ENCODE data around the gene MLX. TPM values are rescaled to one million over a fixed set of nuclear protein-coding genes. Genes with fewer than 3 reads are reported as not detected.

Gene MLX
- total and polyA plus RNA-seq, 2 experiments from 2014 or later: 30.8 to 37.0 TPM

GRCh38 chr17:42565523-42566214 is 1.2 kb upstream of the MLX start:
- no peak overlapping the region for H3K4me3 ChIP-seq
- WGBS, 2 experiments (ENCODE audit: low coverage in 1 of 2, low lambda C conversion rate in 2 of 2, missing lambda C conversion rate in 2 of 2): 90% methylated on average over 16 of the region's 16 CpGs
- H3F3A ChIP-seq (ENCODE audit: insufficient read depth): 0 out of 2 replicates have a peak, but pooled peaks cover 12% of the 10 kb centered on the region
- H3K36me3 ChIP-seq (ENCODE audit: low read depth): peaks cover 10% of the 10 kb centered on the region; the same call in 1 of the 2 replicates
- H3K79me2 ChIP-seq (ENCODE audit: insufficient read depth): peaks cover 72% of the 10 kb centered on the region
- H3K9me3 ChIP-seq (ENCODE audit: low read depth): no peaks in the 10 kb centered on the region
- H3K4me1 ChIP-seq (ENCODE audit: insufficient read depth): peaks cover 20% of the 10 kb centered on the region
- in situ Hi-C loops (cut with MboI): no loop called here
- no peaks in the 10 kb centered on the region for H3K27me3 ChIP-seq (replicated peaks; ENCODE audit: insufficient read depth)
- H3K9me2 ChIP-seq (ENCODE audit: insufficient read depth): no peaks in the 10 kb centered on the region
- H4K20me1 ChIP-seq (ENCODE audit: insufficient read depth): no peaks in the 10 kb centered on the region
- H3K27ac ChIP-seq: no peak overlapping the region; the same call in 1 of the 2 replicates
- DNase-seq: no peak
- H3K4me2 ChIP-seq (ENCODE audit: unreplicated experiment): no peak overlapping the region
- no peak overlapping the region for H3K9ac ChIP-seq
- no peak overlapping the region for H2AFZ ChIP-seq
- TF ChIP-seq EZH2phosphoT487 (IDR thresholded peaks at IDR 0.05; ENCODE audit: insufficient read depth, low read depth) (no peak), EZH2 (IDR thresholded peaks at IDR 0.05; ENCODE audit: insufficient read depth, poor library complexity, severe bottlenecking) (no peak)

GRCh38 chr17:42566215-42566882 is 551 bp upstream of the MLX start:
- peaks cover 18% of the 10 kb centered on the region for H3K4me1 ChIP-seq (ENCODE audit: insufficient read depth)
- peaks cover 76% of the 10 kb centered on the region for H3K79me2 ChIP-seq (ENCODE audit: insufficient read depth)
- H2AFZ ChIP-seq: peak overlapping the region; percentile 61
- peak overlapping the region; percentile 12; the same call in 1 of the 2 replicates for H3K27ac ChIP-seq
- H3K9ac ChIP-seq: peak overlapping the region; percentile 84; the same call in 1 of the 2 replicates
- H3K36me3 ChIP-seq (ENCODE audit: low read depth): peaks cover 17% of the 10 kb centered on the region
- 0 out of 2 replicates have a peak, but pooled peaks cover 11% of the 10 kb centered on the region for H3F3A ChIP-seq (ENCODE audit: insufficient read depth)
- in situ Hi-C loops (cut with MboI): no loop called here
- WGBS, 2 experiments (ENCODE audit: low coverage in 1 of 2, low lambda C conversion rate in 2 of 2, missing lambda C conversion rate in 2 of 2): 36 to 52% methylated on average over 23 to 27 of the region's 28 CpGs
- H3K27me3 ChIP-seq (replicated peaks; ENCODE audit: insufficient read depth): no peaks in the 10 kb centered on the region
- H3K4me2 ChIP-seq (ENCODE audit: unreplicated experiment): peak overlapping the region; percentile 31
- H4K20me1 ChIP-seq (ENCODE audit: insufficient read depth): no peaks in the 10 kb centered on the region
- H3K4me3 ChIP-seq: peak overlapping the region; percentile 88
- no peaks in the 10 kb centered on the region for H3K9me3 ChIP-seq (ENCODE audit: low read depth)
- DNase-seq: no peak
- TF ChIP-seq EZH2 (IDR thresholded peaks at IDR 0.05; ENCODE audit: insufficient read depth, poor library complexity, severe bottlenecking): no peak
- TF ChIP-seq EZH2phosphoT487 (IDR thresholded peaks at IDR 0.05; ENCODE audit: insufficient read depth, low read depth): no peak
- no peaks in the 10 kb centered on the region for H3K9me2 ChIP-seq (ENCODE audit: insufficient read depth)

GRCh38 chr17:42568341-42569111 is 1.6 kb downstream of the MLX start:
- Histone ChIP-seq H3K27ac (no peak overlapping the region), H3K9ac (no peak overlapping the region), H4K20me1 (ENCODE audit: insufficient read depth) (no peaks in the 10 kb centered on the region), H3K79me2 (ENCODE audit: insufficient read depth) (peaks cover 77% of the 10 kb centered on the region), H3K9me2 (ENCODE audit: insufficient read depth) (no peaks in the 10 kb centered on the region), H2AFZ (no peak overlapping the region), H3K36me3 (ENCODE audit: low read depth) (peaks cover 37% of the 10 kb centered on the region), H3K4me1 (ENCODE audit: insufficient read depth) (0 out of 2 replicates have a peak, but pooled peaks cover 7% of the 10 kb centered on the region), H3K4me2 (ENCODE audit: unreplicated experiment) (peak overlapping the region; percentile 25), H3K27me3 (replicated peaks; ENCODE audit: insufficient read depth) (no peaks in the 10 kb centered on the region), H3K4me3 (no peak overlapping the region), H3K9me3 (ENCODE audit: low read depth) (no peaks in the 10 kb centered on the region), H3F3A (ENCODE audit: insufficient read depth) (peaks cover 20% of the 10 kb centered on the region; the same call in 1 of the 2 replicates)
- no peak for TF ChIP-seq EZH2 (IDR thresholded peaks at IDR 0.05; ENCODE audit: insufficient read depth, poor library complexity, severe bottlenecking)
- no peak for TF ChIP-seq EZH2phosphoT487 (IDR thresholded peaks at IDR 0.05; ENCODE audit: insufficient read depth, low read depth)
- 86 to 87% methylated on average over 14 of the region's 14 CpGs for WGBS, 2 experiments (ENCODE audit: low coverage in 1 of 2, low lambda C conversion rate in 2 of 2, missing lambda C conversion rate in 2 of 2)
- no peak for DNase-seq
- in situ Hi-C loops (cut with MboI): no loop called here
